ENCODE results near the gene FBLN5. TPM values are rescaled to one million over a fixed set of nuclear protein-coding genes. Genes with fewer than 3 reads are reported as not detected.

The FBLN5 gene
- 197 and 215 TPM in 2 replicates for total RNA-seq

GRCh38 chr14:91947475-91948184, at the start of gene FBLN5:
Gene FBLN5, minus strand, starts transcription at chr14:91947694. Its CDS starts 465 bp downstream, at chr14:91947229.

GRCh38 chr14:91867316-91867988, 80.0 kb downstream of the FBLN5 start, which contains the start of gene TC2N:
Gene TC2N, minus strand, starts transcription at chr14:91867536. Its CDS starts 53,767 bp downstream, at chr14:91813769.

Other genes with a start within 250 kb of the FBLN5 start
- gene CATSPERB, start 215.6 kb downstream of the FBLN5 start, total RNA-seq: not detected in 2 replicates
- 0.81 and 0.97 TPM in 2 replicates for gene TC2N, start 80.2 kb downstream of the FBLN5 start, total RNA-seq
- gene TRIP11, start 92.4 kb upstream of the FBLN5 start, total RNA-seq: 36.3 and 49.2 TPM in 2 replicates
- 35.3 and 37.5 TPM in 2 replicates for gene ATXN3, start 158.9 kb upstream of the FBLN5 start, total RNA-seq
- gene NDUFB1, start 174.0 kb upstream of the FBLN5 start, total RNA-seq: 61.3 and 113 TPM in 2 replicates
- gene CPSF2, start 174.3 kb upstream of the FBLN5 start, total RNA-seq: 25.3 and 40.2 TPM in 2 replicates